Tibial nerve (tissue), 3 donors: ENCODE measurements around the gene NFIA.

Experiments used
- POLR2A ChIP-seq, 2 donors: fragments of 450-650 bp; IDR thresholded peaks; one replicate each; pipeline ENCODE4 v1.6.1; 2017; ENCODE audit warnings: antibody characterized with exemption in 2 of 2, mild to moderate bottlenecking in 2 of 2, moderate library complexity in 2 of 2
- TF ChIP-seq, protein P1 (sequence below), 5 experiments: fragments of 200-600 bp in 3 of 5; fragments of 450-650 bp in 2 of 5; sonication (generic) in 3 of 5; IDR thresholded peaks; one replicate each; pipeline ENCODE4 v1.5.1; 2016 to 2019; ENCODE audit warnings: antibody characterized with exemption in 5 of 5, mild to moderate bottlenecking in 3 of 5, moderate library complexity in 2 of 5

DNA sequence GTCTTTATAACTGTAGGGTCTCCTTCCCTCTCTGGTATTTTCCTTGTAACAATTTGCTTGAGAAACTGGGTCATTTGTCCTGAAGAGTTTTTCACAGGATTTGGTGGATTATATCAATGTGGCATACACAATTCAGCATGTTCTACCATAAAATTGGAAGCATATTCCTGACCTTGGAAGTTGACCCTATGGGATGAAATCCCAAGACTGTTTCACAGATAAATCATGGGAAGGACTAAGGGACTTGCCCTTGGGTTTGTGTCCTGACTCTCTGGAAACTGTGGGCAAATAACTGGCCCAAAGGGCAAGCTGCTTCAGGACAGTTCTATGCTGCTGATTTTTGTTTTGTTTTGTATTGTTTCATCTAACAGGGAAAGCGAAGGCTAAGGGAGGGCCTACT lies 387.0 kb downstream of the NFIA start:
- TF ChIP-seq, protein P1, sequence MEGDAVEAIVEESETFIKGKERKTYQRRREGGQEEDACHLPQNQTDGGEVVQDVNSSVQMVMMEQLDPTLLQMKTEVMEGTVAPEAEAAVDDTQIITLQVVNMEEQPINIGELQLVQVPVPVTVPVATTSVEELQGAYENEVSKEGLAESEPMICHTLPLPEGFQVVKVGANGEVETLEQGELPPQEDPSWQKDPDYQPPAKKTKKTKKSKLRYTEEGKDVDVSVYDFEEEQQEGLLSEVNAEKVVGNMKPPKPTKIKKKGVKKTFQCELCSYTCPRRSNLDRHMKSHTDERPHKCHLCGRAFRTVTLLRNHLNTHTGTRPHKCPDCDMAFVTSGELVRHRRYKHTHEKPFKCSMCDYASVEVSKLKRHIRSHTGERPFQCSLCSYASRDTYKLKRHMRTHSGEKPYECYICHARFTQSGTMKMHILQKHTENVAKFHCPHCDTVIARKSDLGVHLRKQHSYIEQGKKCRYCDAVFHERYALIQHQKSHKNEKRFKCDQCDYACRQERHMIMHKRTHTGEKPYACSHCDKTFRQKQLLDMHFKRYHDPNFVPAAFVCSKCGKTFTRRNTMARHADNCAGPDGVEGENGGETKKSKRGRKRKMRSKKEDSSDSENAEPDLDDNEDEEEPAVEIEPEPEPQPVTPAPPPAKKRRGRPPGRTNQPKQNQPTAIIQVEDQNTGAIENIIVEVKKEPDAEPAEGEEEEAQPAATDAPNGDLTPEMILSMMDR (IDR thresholded peaks at IDR 0.05) = no peak
- no peak for TF ChIP-seq POLR2A (IDR thresholded peaks at IDR 0.05)
